Testis (tissue), 3 donors: ENCODE measurements around the gene FSTL1. TPM values are rescaled to one million over a fixed set of nuclear protein-coding genes. Genes with fewer than 3 reads are reported as not detected.

Experiments used
- DNase-seq: peaks from one replicate; pipeline ENCODE4 v3.0.0-alpha.2; 2019
- H3K27ac ChIP-seq, 2 donors: fragments of 200-600 bp; sonication (generic); one replicate each; pipeline ENCODE4 v1.5.1; 2019
- H3K27me3 ChIP-seq: fragments of 200-600 bp; sonication (generic); one replicate; pipeline ENCODE4 v1.5.1; 2019
- H3K36me3 ChIP-seq: fragments of 200-600 bp; sonication (generic); one replicate; pipeline ENCODE4 v1.5.1; 2017; ENCODE audit warnings: low read depth; ENCODE audit errors: missing control alignments
- H3K4me1 ChIP-seq: fragments of 200-600 bp; sonication (generic); one replicate; pipeline ENCODE4 v1.5.1; 2019
- H3K4me3 ChIP-seq, 2 donors: fragments of 200-600 bp; sonication (generic); one replicate each; pipeline ENCODE4 v1.5.1; 2017 to 2019
- H3K9me3 ChIP-seq: fragments of 200-600 bp; sonication (generic); one replicate; pipeline ENCODE4 v1.5.1; 2017
- CTCF ChIP-seq, 3 experiments: fragments of 450-650 bp in 2 of 3; fragments of 200-600 bp in 1 of 3; sonication (generic) in 1 of 3; IDR thresholded peaks; one replicate each; pipeline ENCODE4 v1.5.1; 2016 to 2019; ENCODE audit warnings: antibody characterized with exemption in 3 of 3, mild to moderate bottlenecking in 2 of 3, moderate library complexity in 1 of 3
- POLR2A ChIP-seq: fragments of 450-650 bp; IDR thresholded peaks from one replicate; pipeline ENCODE4 v1.6.1; 2017; ENCODE audit warnings: antibody characterized with exemption, mild to moderate bottlenecking, moderate library complexity
- WGBS, 2 donors: methylation state at CpG; one replicate each; pipeline ENCODE4 v1.1.5; 2018; 5-methylcytosine and 5-hydroxymethylcytosine counted together
- intact Hi-C: fragments of 100-400 bp; cut with DNase I; formaldehyde crosslinking; loops from one replicate; pipeline ENCODE4 v1.15.1; 2023; ENCODE audit warnings: low total_unique reads
- polyA plus RNA-seq: library from polyadenylated mRNA; stranded (reverse); fragments of 350-450 nt; fragmentation: Illumina TruSeq; extraction: RNeasy Lipid Tissue Mini Kit (QIAGEN cat#74804); gene quantifications from one replicate; pipeline ENCODE4 v1.2.3, GENCODE V29; 2014; ENCODE audit warnings: low read depth, low replicate concordance; ENCODE audit not compliant: insufficient read depth
- total RNA-seq, 2 donors: library from RNA; depleted of rRNA; stranded (reverse); fragments of >200 nt; gene quantifications; one replicate each; pipeline ENCODE4 v1.2.3, GENCODE V29; 2016

Gene FSTL1
- total and polyA plus RNA-seq, 3 donors from 2014 or later, result 35.0 to 122 (median 73.8) TPM

- no peaks in the 10 kb centered on the region for H3K27me3 ChIP-seq
- no peak overlapping the region for H3K4me3 ChIP-seq
- TF ChIP-seq CTCF (IDR thresholded peaks at IDR 0.05), result no peak
- TF ChIP-seq POLR2A, result no peak
- WGBS, 2 donors, result 80 to 88% methylated on average over 3 of the region's 3 CpGs
- H3K9me3 ChIP-seq, result no peaks in the 10 kb centered on the region
- intact Hi-C loops, result no loop called here
- no peaks in the 10 kb centered on the region for H3K36me3 ChIP-seq
- DNase-seq, result no peak
- no peaks in the 10 kb centered on the region for H3K4me1 ChIP-seq
- no peak overlapping the region for H3K27ac ChIP-seq
Measured at GRCh38 chr3:120368172-120368571, 82.6 kb downstream of the FSTL1 start.

- no peak overlapping the region for H3K4me3 ChIP-seq
- H3K4me1 ChIP-seq, result no peaks in the 10 kb centered on the region
- H3K27me3 ChIP-seq, result no peaks in the 10 kb centered on the region
- no peaks in the 10 kb centered on the region for H3K9me3 ChIP-seq
- WGBS, 2 donors, result 42 to 50% methylated on average over 1 of the region's 1 CpG
- no peak overlapping the region for H3K27ac ChIP-seq
- intact Hi-C loops, result no loop called here
- DNase-seq, result no peak
- TF ChIP-seq POLR2A (no peak), CTCF (IDR thresholded peaks at IDR 0.05) (no peak)
- H3K36me3 ChIP-seq, result no peaks in the 10 kb centered on the region
Measured at GRCh38 chr3:120364821-120365220, 86.0 kb downstream of the FSTL1 start.

- no peak for DNase-seq
- no peaks in the 10 kb centered on the region for H3K9me3 ChIP-seq
- TF ChIP-seq CTCF (IDR thresholded peaks at IDR 0.05) (no peak), POLR2A (no peak)
- intact Hi-C loops, result no loop called here
- no peaks in the 10 kb centered on the region for H3K4me1 ChIP-seq
- 79 to 89% methylated on average over 1 of the region's 1 CpG for WGBS, 2 donors
- no peak overlapping the region for H3K27ac ChIP-seq
- H3K4me3 ChIP-seq, result no peak overlapping the region
- H3K27me3 ChIP-seq, result no peaks in the 10 kb centered on the region
- no peaks in the 10 kb centered on the region for H3K36me3 ChIP-seq
Measured at GRCh38 chr3:120364101-120364500, 86.7 kb downstream of the FSTL1 start.

GRCh38 chr3:120357807-120358206, 93.0 kb downstream of the FSTL1 start:
- Histone ChIP-seq H3K27me3 (no peaks in the 10 kb centered on the region), H3K9me3 (no peaks in the 10 kb centered on the region), H3K36me3 (no peaks in the 10 kb centered on the region), H3K4me3 (no peak overlapping the region), H3K27ac (no peak overlapping the region), H3K4me1 (no peaks in the 10 kb centered on the region)
- TF ChIP-seq CTCF (IDR thresholded peaks at IDR 0.05), result no peak
- no peak for TF ChIP-seq POLR2A
- no peak for DNase-seq
- intact Hi-C loops, result no loop called here

GRCh38 chr3:120355486-120355885, 95.3 kb downstream of the FSTL1 start:
- DNase-seq, result no peak
- no peaks in the 10 kb centered on the region for H3K4me1 ChIP-seq
- TF ChIP-seq CTCF (IDR thresholded peaks at IDR 0.05) (no peak), POLR2A (no peak)
- intact Hi-C loops, result no loop called here
- no peak overlapping the region for H3K4me3 ChIP-seq
- WGBS, 2 donors, result 96 to 97% methylated on average over 1 of the region's 1 CpG
- no peaks in the 10 kb centered on the region for H3K36me3 ChIP-seq
- no peak overlapping the region for H3K27ac ChIP-seq
- no peaks in the 10 kb centered on the region for H3K9me3 ChIP-seq
- no peaks in the 10 kb centered on the region for H3K27me3 ChIP-seq
